OCI-LY7 (cell line): ENCODE results near the gene CEBPG. TPM values are rescaled to one million over a fixed set of nuclear protein-coding genes. Genes with fewer than 3 reads are reported as not detected.

Experiments
- BruUV-seq: library from RNA; stranded (reverse); fragments of 400-500 nt; replicated peaks from 2 replicates; lab custom pipeline; 2021; lab: Mats Ljungman, UMichigan
- CTCF ChIA-PET: fragments of 300-600 bp; sonication (Branson Sonifier 250); formaldehyde crosslinking; loops from one replicate; lab custom pipeline; 2022; ENCODE audit warnings: antibody characterized with exemption; ENCODE audit not compliant: unreplicated experiment; lab: Charles Lee
- POLR2A ChIA-PET: fragments of 300-600 bp; sonication (Branson Sonifier 250); formaldehyde crosslinking; loops from one replicate; lab custom pipeline; 2022; ENCODE audit warnings: antibody characterized with exemption; lab: Charles Lee
- DNase-seq: peaks from one replicate; pipeline ENCODE4 v3.0.0-alpha.2; 2015; ENCODE audit warnings: low spot score
- H2AFZ ChIP-seq: fragments of 200-600 bp; sonication (generic), shearing (Covaris generic); 2 replicates; pipeline ENCODE4 v1.6.1; 2014; ENCODE audit warnings: mild to moderate bottlenecking, antibody characterized with exemption, low read length, moderate library complexity
- H3K27ac ChIP-seq: fragments of 200-600 bp; sonication (generic); 2 replicates; pipeline ENCODE4 v1.5.1; 2014; ENCODE audit warnings: mixed run types, low read depth, mild to moderate bottlenecking, moderate library complexity, low read length, inconsistent platforms; ENCODE audit not compliant: poor library complexity, severe bottlenecking
- H3K36me3 ChIP-seq: fragments of 200-600 bp; sonication (generic); 2 replicates; pipeline ENCODE4 v1.6.1; 2014; ENCODE audit warnings: mild to moderate bottlenecking, antibody characterized with exemption, low read length, moderate library complexity, mixed read lengths; ENCODE audit not compliant: insufficient read depth
- H3K4me1 ChIP-seq: fragments of 200-600 bp; sonication (generic); 2 replicates; pipeline ENCODE4 v1.5.1; 2014; ENCODE audit warnings: mild to moderate bottlenecking, low read length; ENCODE audit not compliant: insufficient read depth, poor library complexity, severe bottlenecking
- H3K4me2 ChIP-seq: fragments of 200-600 bp; sonication (generic); 2 replicates; pipeline ENCODE4 v1.6.1; 2014; ENCODE audit warnings: mild to moderate bottlenecking, low read length
- H3K4me3 ChIP-seq: fragments of 200-600 bp; sonication (generic); 2 replicates; pipeline ENCODE4 v1.5.1; 2014; ENCODE audit warnings: mild to moderate bottlenecking, low read depth, low read length; ENCODE audit not compliant: poor library complexity, severe bottlenecking
- H3K79me2 ChIP-seq: fragments of 200-600 bp; sonication (generic); 2 replicates; pipeline ENCODE4 v1.6.1; 2016; ENCODE audit warnings: low read depth, mild to moderate bottlenecking, low read length, moderate library complexity, mixed read lengths; ENCODE audit not compliant: insufficient read depth
- H3K9me2 ChIP-seq: fragments of 200-600 bp; sonication (generic); 2 replicates; pipeline ENCODE4 v1.6.1; 2016; ENCODE audit warnings: mild to moderate bottlenecking, low read length, mixed read lengths; ENCODE audit not compliant: insufficient read depth
- H3K9me3 ChIP-seq: fragments of 200-600 bp; sonication (generic); 2 replicates; pipeline ENCODE4 v1.6.1; 2014; ENCODE audit warnings: mild to moderate bottlenecking, mixed run types, low read length, mixed read lengths
- H4K20me1 ChIP-seq: fragments of 200-600 bp; sonication (generic); 2 replicates; pipeline ENCODE4 v1.6.1; 2014; ENCODE audit warnings: mild to moderate bottlenecking, antibody characterized with exemption, low read length, moderate library complexity, mixed read lengths; ENCODE audit not compliant: insufficient read depth
- CTCF ChIP-seq: fragments of 200-600 bp; sonication (generic); conservative IDR thresholded peaks from 2 replicates; pipeline ENCODE4 v1.5.1; 2014; ENCODE audit warnings: mild to moderate bottlenecking, antibody characterized with exemption, low read length, moderate library complexity, mixed read lengths
- EZH2phosphoT487 ChIP-seq: fragments of 200-600 bp; sonication (generic); IDR thresholded peaks from 2 replicates; pipeline ENCODE4 v1.6.1; 2018; ENCODE audit warnings: low read depth, borderline replicate concordance, mild to moderate bottlenecking, mixed run types, antibody characterized with exemption, low read length, moderate library complexity, mixed read lengths
- intact Hi-C: fragments of 100-400 bp; cut with micrococcal nuclease; formaldehyde crosslinking; loops from one replicate; pipeline ENCODE4 v1.10.0; 2022; ENCODE audit not compliant: unreplicated experiment
- total RNA-seq, 2 experiments: library from RNA; depleted of rRNA in 1 of 2; stranded (reverse); fragments of >200 nt in 1 of 2; shearing (Covaris generic) in 1 of 2; gene quantifications; 2 replicates each; pipeline ENCODE4 v1.2.3, GENCODE V29; 2014 to 2022

CEBPG gene
- total RNA-seq, 2 experiments from 2014 or later, result 44.9 to 45.1 TPM

DNA sequence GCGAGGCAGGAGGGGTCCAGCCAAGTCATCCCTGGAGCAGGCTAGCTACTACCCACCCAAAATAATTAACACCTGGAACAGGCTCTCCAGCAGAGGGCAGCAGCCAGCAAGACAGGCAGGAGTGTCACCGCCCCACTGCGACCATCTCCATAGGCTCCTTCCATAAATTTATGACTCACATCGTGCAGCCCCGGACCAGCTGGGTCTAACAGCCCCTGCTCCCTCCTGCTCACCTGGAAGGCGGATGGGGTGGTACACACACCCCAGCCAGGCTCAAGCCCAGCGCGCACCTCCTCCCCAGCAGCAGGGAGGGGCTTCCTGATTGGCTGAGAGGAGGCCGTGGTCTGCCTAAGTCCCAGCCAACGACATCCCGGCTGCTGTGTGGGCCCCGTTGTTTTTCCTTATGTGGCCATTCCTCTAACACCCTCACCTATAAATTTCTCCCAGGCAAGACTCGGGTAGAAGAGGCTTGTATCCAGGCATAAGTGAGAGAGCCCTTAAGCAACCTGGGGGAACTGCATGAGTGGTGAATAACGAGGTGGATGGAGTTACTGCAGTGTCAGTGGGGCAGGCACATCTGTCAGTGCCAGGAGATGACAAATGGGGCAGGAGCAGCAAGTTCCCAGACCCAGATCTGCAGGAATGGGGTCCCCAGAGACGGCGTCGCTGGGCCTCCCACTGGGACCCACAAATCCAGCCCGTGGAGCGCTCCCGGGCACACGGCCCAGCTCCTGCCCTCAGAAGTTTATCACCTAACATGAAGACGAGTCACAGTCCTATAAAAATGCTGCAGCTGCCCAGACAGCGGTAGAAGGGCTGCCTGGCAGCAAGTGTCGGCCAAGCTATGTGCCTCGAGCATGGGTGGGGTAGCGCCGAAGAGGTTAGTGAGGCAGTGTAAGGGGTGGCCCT is 43.1 kb downstream of the CEBPG start:
- Histone ChIP-seq H3K4me3 (no peak overlapping the region), H3K27ac (no peak overlapping the region), H3K4me1 (no peaks in the 10 kb centered on the region), H3K79me2 (no peaks in the 10 kb centered on the region), H4K20me1 (no peaks in the 10 kb centered on the region), H3K9me2 (no peaks in the 10 kb centered on the region), H3K9me3 (no peaks in the 10 kb centered on the region), H2AFZ (no peak overlapping the region), H3K36me3 (no peaks in the 10 kb centered on the region), H3K4me2 (peak overlapping the region; percentile 36; the same call in 1 of the 2 replicates)
- TF ChIP-seq CTCF (peak; percentile 84), EZH2phosphoT487 (no peak)
- BruUV-seq, result no TSS peak
- ChIA-PET POLR2A (no interaction called here), CTCF (interaction anchor here (0.5 kb wide), 1 partner anchor 348 kb away, joined by 3 read pairs; no protein-coding TSS in a partner anchor)
- DNase-seq, result peak; percentile 66
- intact Hi-C loops, result loop anchor here (1.0 kb wide), 1 partner anchor 355 kb away; no protein-coding TSS in a partner anchor

GRCh38 chr19:33417751-33418150 is 44.2 kb downstream of the CEBPG start:
- intact Hi-C loops, result no loop called here

More at GRCh38 chr19:33417751-33418150, 44.2 kb downstream of the CEBPG start:
- POLR2A ChIA-PET, result no interaction called here
- no TSS peak for BruUV-seq
- H2AFZ ChIP-seq, result no peak overlapping the region
- no peak overlapping the region for H3K4me2 ChIP-seq
- no peaks in the 10 kb centered on the region for H3K9me2 ChIP-seq
- TF ChIP-seq CTCF (no peak), EZH2phosphoT487 (no peak)
- no peaks in the 10 kb centered on the region for H4K20me1 ChIP-seq
- CTCF ChIA-PET, result no interaction called here
- H3K9me3 ChIP-seq, result no peaks in the 10 kb centered on the region
- H3K27ac ChIP-seq, result no peak overlapping the region
- DNase-seq, result no peak
- H3K79me2 ChIP-seq, result no peaks in the 10 kb centered on the region
- H3K36me3 ChIP-seq, result no peaks in the 10 kb centered on the region
- no peaks in the 10 kb centered on the region for H3K4me1 ChIP-seq
- no peak overlapping the region for H3K4me3 ChIP-seq
